ENCODE results near the gene MRPL14.
"Not testable (repeated sequence)": the region's sequence is repeated elsewhere in the genome, so short reads cannot be mapped to it uniquely, and the experiment has no call there.

Gene MRPL14

DNA sequence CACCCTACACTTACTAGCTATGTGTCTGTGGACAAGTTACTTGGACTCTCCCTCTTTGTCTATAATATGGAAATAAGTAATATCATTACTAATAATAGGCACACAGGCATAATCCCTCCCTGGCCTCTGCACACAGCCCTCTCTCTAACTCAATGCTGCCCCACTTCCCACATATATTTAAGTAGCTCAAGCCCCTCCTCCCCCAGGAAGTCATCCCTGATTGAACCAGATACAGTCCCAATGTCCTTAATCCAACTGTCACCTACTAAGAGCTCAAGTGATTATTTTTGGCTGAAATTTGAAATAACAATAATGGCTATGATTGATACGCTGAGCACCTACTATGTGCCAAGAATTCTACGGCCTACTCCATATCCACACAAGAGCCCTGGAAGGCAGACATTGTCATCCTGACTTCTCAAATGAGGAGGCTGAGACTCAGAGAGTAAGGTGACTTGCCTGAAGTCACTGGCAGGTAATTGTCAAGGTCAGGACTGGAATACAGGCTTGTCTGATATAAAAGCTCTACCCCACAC lies 29.4 kb downstream of the MRPL14 start:
- Histone ChIP-seq H3K4me3 (replicated peaks; ENCODE audit: insufficient read depth, low read length) (no peak overlapping the region), H3K27ac (replicated peaks) (no peak overlapping the region), H3K27me3 (ENCODE audit: insufficient read depth, poor library complexity, severe bottlenecking) (no peaks in the 10 kb centered on the region)
- TF ChIP-seq, protein P1, sequence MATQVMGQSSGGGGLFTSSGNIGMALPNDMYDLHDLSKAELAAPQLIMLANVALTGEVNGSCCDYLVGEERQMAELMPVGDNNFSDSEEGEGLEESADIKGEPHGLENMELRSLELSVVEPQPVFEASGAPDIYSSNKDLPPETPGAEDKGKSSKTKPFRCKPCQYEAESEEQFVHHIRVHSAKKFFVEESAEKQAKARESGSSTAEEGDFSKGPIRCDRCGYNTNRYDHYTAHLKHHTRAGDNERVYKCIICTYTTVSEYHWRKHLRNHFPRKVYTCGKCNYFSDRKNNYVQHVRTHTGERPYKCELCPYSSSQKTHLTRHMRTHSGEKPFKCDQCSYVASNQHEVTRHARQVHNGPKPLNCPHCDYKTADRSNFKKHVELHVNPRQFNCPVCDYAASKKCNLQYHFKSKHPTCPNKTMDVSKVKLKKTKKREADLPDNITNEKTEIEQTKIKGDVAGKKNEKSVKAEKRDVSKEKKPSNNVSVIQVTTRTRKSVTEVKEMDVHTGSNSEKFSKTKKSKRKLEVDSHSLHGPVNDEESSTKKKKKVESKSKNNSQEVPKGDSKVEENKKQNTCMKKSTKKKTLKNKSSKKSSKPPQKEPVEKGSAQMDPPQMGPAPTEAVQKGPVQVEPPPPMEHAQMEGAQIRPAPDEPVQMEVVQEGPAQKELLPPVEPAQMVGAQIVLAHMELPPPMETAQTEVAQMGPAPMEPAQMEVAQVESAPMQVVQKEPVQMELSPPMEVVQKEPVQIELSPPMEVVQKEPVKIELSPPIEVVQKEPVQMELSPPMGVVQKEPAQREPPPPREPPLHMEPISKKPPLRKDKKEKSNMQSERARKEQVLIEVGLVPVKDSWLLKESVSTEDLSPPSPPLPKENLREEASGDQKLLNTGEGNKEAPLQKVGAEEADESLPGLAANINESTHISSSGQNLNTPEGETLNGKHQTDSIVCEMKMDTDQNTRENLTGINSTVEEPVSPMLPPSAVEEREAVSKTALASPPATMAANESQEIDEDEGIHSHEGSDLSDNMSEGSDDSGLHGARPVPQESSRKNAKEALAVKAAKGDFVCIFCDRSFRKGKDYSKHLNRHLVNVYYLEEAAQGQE (IDR thresholded peaks at IDR 0.05; ENCODE audit: insufficient replicate concordance, low read depth) = no peak
- TF ChIP-seq GABPA (IDR thresholded peaks at IDR 0.05; ENCODE audit: low read depth) (no peak), POLR2AphosphoS5 (IDR thresholded peaks at IDR 0.05; ENCODE audit: low read depth) (no peak), SPI1 (IDR thresholded peaks at IDR 0.05; ENCODE audit: borderline replicate concordance, low read depth) (no peak)
- TF ChIP-seq, protein P2, sequence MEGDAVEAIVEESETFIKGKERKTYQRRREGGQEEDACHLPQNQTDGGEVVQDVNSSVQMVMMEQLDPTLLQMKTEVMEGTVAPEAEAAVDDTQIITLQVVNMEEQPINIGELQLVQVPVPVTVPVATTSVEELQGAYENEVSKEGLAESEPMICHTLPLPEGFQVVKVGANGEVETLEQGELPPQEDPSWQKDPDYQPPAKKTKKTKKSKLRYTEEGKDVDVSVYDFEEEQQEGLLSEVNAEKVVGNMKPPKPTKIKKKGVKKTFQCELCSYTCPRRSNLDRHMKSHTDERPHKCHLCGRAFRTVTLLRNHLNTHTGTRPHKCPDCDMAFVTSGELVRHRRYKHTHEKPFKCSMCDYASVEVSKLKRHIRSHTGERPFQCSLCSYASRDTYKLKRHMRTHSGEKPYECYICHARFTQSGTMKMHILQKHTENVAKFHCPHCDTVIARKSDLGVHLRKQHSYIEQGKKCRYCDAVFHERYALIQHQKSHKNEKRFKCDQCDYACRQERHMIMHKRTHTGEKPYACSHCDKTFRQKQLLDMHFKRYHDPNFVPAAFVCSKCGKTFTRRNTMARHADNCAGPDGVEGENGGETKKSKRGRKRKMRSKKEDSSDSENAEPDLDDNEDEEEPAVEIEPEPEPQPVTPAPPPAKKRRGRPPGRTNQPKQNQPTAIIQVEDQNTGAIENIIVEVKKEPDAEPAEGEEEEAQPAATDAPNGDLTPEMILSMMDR (IDR thresholded peaks at IDR 0.05; ENCODE audit: insufficient read depth, low read length) = no peak
- DNase-seq (ENCODE audit: low read depth in 1 of 2, low spot score in 1 of 2) = no peak

- H3K4me3 ChIP-seq (replicated peaks; ENCODE audit: insufficient read depth, low read length) = no peak overlapping the region
- H3K27ac ChIP-seq (replicated peaks) = no peak overlapping the region
- H3K27me3 ChIP-seq (ENCODE audit: insufficient read depth, poor library complexity, severe bottlenecking) = no peaks in the 10 kb centered on the region
- TF ChIP-seq GABPA (IDR thresholded peaks at IDR 0.05; ENCODE audit: low read depth) (no peak), POLR2AphosphoS5 (IDR thresholded peaks at IDR 0.05; ENCODE audit: low read depth) (no peak), SPI1 (IDR thresholded peaks at IDR 0.05; ENCODE audit: borderline replicate concordance, low read depth) (peak; percentile 67; the same call in 1 of the 2 replicates)
- TF ChIP-seq, protein P1 (IDR thresholded peaks at IDR 0.05; ENCODE audit: insufficient replicate concordance, low read depth) = no peak
- TF ChIP-seq, protein P2 (IDR thresholded peaks at IDR 0.05; ENCODE audit: insufficient read depth, low read length) = peak; percentile 93
- DNase-seq (ENCODE audit: low read depth in 1 of 2, low spot score in 1 of 2) = peak; percentile 47 to 84
Observed at GRCh38 chr6:44096612-44097011, 30.6 kb downstream of the MRPL14 start.

DNA sequence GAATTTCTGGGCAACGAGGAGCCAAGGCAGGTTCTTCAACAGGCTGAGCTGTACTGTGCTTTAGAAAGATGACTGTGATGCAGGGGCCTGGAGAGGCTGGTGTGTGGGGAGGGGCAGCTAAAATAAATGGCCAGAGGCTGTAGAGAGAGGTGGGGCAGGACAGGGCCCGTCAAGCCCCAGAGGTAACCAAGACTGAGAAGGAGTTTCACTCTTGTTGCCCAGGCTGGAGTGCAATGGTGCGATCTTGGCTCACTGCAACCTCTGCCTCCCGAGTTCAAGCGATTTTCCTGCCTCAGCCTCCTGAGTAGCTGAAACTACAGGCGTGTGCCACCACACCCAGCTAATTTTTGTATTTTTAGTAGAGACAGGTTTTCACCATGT lies 32.0 kb downstream of the MRPL14 start:
- not testable (repeated sequence) for H3K4me3 ChIP-seq (replicated peaks; ENCODE audit: insufficient read depth, low read length); DNase-seq (ENCODE audit: low read depth in 1 of 2, low spot score in 1 of 2); H3K27me3 ChIP-seq (ENCODE audit: insufficient read depth, poor library complexity, severe bottlenecking); H3K27ac ChIP-seq (replicated peaks)

DNA sequence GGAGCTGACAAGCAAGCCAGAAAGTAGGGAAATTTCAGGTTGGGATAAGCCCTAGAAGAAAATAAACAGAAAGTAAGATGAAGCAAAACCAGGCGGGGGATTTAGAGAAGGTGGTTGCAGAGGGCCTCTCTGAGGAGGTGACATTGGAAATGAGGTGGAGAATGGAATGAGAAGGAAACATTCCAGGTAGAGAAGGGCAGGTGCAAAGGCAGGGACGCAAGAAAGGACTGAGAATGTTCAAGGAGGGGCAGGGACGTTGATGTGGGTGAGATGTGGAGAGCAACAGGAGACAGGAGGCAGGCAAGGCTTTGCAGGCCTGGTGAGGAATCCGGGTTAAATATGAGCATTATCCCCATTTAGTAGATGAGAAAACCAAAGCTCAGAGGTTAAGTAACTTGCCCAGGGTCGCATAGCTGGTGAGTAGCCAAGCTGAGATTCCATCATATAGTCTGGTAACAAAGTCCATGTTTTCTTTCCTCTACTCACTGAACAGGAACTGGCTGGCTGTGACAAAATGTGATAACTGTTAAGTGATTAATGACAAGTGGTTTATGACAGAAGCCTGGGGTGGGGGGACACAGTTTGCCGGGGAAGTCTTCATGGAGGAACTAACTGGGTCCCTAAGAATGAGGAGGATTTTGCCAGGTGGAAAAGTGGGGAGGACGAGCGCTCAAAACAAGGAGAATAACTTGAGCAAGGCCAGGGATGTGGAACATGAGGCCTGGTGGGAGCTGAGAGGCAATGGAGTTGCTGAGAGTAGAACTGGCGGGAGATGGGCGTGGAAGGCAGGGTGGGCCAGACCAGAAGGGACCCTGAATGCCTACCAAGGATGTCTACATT lies 32.6 kb downstream of the MRPL14 start:
- H3K27ac ChIP-seq (replicated peaks) = no peak overlapping the region
- no peak overlapping the region for H3K4me3 ChIP-seq (replicated peaks; ENCODE audit: insufficient read depth, low read length)
- no peak for DNase-seq (ENCODE audit: low read depth in 1 of 2, low spot score in 1 of 2)
- TF ChIP-seq, protein P1 (IDR thresholded peaks at IDR 0.05; ENCODE audit: insufficient replicate concordance, low read depth) = no peak
- TF ChIP-seq, protein P2 (IDR thresholded peaks at IDR 0.05; ENCODE audit: insufficient read depth, low read length) = no peak
- no peak for TF ChIP-seq POLR2AphosphoS5 (IDR thresholded peaks at IDR 0.05; ENCODE audit: low read depth)
- no peak for TF ChIP-seq GABPA (IDR thresholded peaks at IDR 0.05; ENCODE audit: low read depth)
- no peak for TF ChIP-seq SPI1 (IDR thresholded peaks at IDR 0.05; ENCODE audit: borderline replicate concordance, low read depth)
- no peaks in the 10 kb centered on the region for H3K27me3 ChIP-seq (ENCODE audit: insufficient read depth, poor library complexity, severe bottlenecking)

Data from HL-60 (cell line).